Esophagus squamous epithelium (tissue), 5 donors: ENCODE data around the gene TTBK2. TPM values are rescaled to one million over a fixed set of nuclear protein-coding genes. Genes with fewer than 3 reads are reported as not detected.
A peak's percentile ranks its signal among the peaks of the same experiment; 100 is the strongest.

Source experiments
- DNase-seq: peaks from one replicate; lab custom pipeline; 2025; lab: John Stamatoyannopoulos, UW
- H3K27ac ChIP-seq, 4 donors: fragments of 200-600 bp; sonication (generic); one replicate each; pipeline ENCODE4 v1.5.1; 2016 to 2019; ENCODE audit warnings: mild to moderate bottlenecking in 1 of 4
- H3K27me3 ChIP-seq, 4 donors: fragments of 200-600 bp; sonication (generic); 1 replicate in 3 of 4; 2 replicates in 1 of 4; pipeline versions ENCODE4 v1.5.1 to v1.6.0; 2017 to 2021; ENCODE audit warnings: antibody characterized with exemption in 1 of 4
- H3K36me3 ChIP-seq, 3 donors: fragments of 200-600 bp; sonication (generic); one replicate each; pipeline ENCODE4 v1.5.1; 2016 to 2019
- H3K4me1 ChIP-seq, 3 donors: fragments of 200-600 bp; sonication (generic); one replicate each; pipeline ENCODE4 v1.5.1; 2017 to 2019
- H3K4me3 ChIP-seq, 4 donors: fragments of 200-600 bp; sonication (generic); 1 replicate in 3 of 4; 2 replicates in 1 of 4; pipeline ENCODE4 v1.5.1; 2016 to 2019; ENCODE audit warnings: mild to moderate bottlenecking in 2 of 4, moderate library complexity in 1 of 4
- H3K9me3 ChIP-seq, 3 donors: fragments of 200-600 bp; sonication (generic); one replicate each; pipeline ENCODE4 v1.5.1; 2016 to 2019
- CTCF ChIP-seq, 6 experiments: fragments of 450-650 bp in 4 of 6; fragments of 200-600 bp in 2 of 6; sonication (generic) in 2 of 6; IDR thresholded peaks; one replicate each; pipeline ENCODE4 v1.5.1; 2016 to 2019; ENCODE audit warnings: antibody characterized with exemption in 6 of 6, mild to moderate bottlenecking in 4 of 6, moderate library complexity in 4 of 6
- POLR2A ChIP-seq, 4 donors: fragments of 450-650 bp; IDR thresholded peaks; one replicate each; pipeline ENCODE4 v1.6.1; 2017; ENCODE audit warnings: antibody characterized with exemption in 4 of 4, mild to moderate bottlenecking in 4 of 4, moderate library complexity in 3 of 4
- WGBS, 2 donors: methylation state at CpG; one replicate each; pipeline ENCODE4 v1.1.5; 2018; 5-methylcytosine and 5-hydroxymethylcytosine counted together
- intact Hi-C: fragments of 100-400 bp; cut with DNase I; formaldehyde crosslinking; loops from one replicate; pipeline ENCODE4 v1.15.0; 2022
- total RNA-seq, 4 donors: library from RNA; depleted of rRNA; stranded (reverse); fragments of >200 nt; gene quantifications; one replicate each; pipeline ENCODE4 v1.1.0, GENCODE V29; 2016
- donor health status: DM: yes; HTN: yes; CAD: no.

The TTBK2 gene
- total RNA-seq, 4 donors from 2014 or later: 5.8 to 11.8 (median 6.8) TPM

- H3K27ac ChIP-seq: peak overlapping the region in 2 of 4 donors; percentile 50 to 59
- 53 to 72% methylated on average over 5 of the region's 5 CpGs for WGBS, 2 donors
- H3K9me3 ChIP-seq: peaks cover 0 to 18% (median 15%) of the 10 kb centered on the region in 3 donors
- peaks cover 0 to 19% (median 6%) of the 10 kb centered on the region in 3 donors for H3K4me1 ChIP-seq
- H3K36me3 ChIP-seq: peaks cover 0 to 17% (median 0%) of the 10 kb centered on the region in 3 donors
- H3K27me3 ChIP-seq: no peaks in the 10 kb centered on the region
- DNase-seq: no peak
- intact Hi-C loops: no loop called here
- no peak overlapping the region for H3K4me3 ChIP-seq
- TF ChIP-seq POLR2A (IDR thresholded peaks at IDR 0.05): no peak
- TF ChIP-seq CTCF (IDR thresholded peaks at IDR 0.05): no peak
Measured at GRCh38 chr15:42845581-42845980, 75.0 kb downstream of the TTBK2 start.

- no peak for DNase-seq
- Histone ChIP-seq H3K4me3 (no peak overlapping the region), H3K4me1 (peaks cover 0 to 19% (median 6%) of the 10 kb centered on the region in 3 donors), H3K36me3 (peaks cover 0 to 16% (median 0%) of the 10 kb centered on the region in 3 donors), H3K27me3 (no peaks in the 10 kb centered on the region), H3K9me3 (peaks cover 0 to 18% (median 15%) of the 10 kb centered on the region in 3 donors), H3K27ac (no peak overlapping the region)
- TF ChIP-seq POLR2A (IDR thresholded peaks at IDR 0.05) (no peak), CTCF (IDR thresholded peaks at IDR 0.05) (no peak)
- intact Hi-C loops: no loop called here
- 94 to 95% methylated on average over 3 to 4 of the region's 4 CpGs for WGBS, 2 donors
Measured at GRCh38 chr15:42843699-42844098, 76.9 kb downstream of the TTBK2 start.

- H3K9me3 ChIP-seq: no peaks in the 10 kb centered on the region
- H3K36me3 ChIP-seq: peaks cover 0 to 29% (median 0%) of the 10 kb centered on the region in 3 donors
- no peak for TF ChIP-seq POLR2A (IDR thresholded peaks at IDR 0.05)
- TF ChIP-seq CTCF (IDR thresholded peaks at IDR 0.05): no peak
- no peaks in the 10 kb centered on the region for H3K27me3 ChIP-seq
- H3K4me1 ChIP-seq: peaks cover 0 to 8% (median 0%) of the 10 kb centered on the region in 3 donors
- H3K4me3 ChIP-seq: no peak overlapping the region
- WGBS, 2 donors: 93 to 94% methylated on average over 1 of the region's 1 CpG
- intact Hi-C loops: no loop called here
- no peak for DNase-seq
- H3K27ac ChIP-seq: no peak overlapping the region
Measured at GRCh38 chr15:42836251-42836650, 84.3 kb downstream of the TTBK2 start.

GRCh38 chr15:42832576-42832975 is 88.0 kb downstream of the TTBK2 start:
- intact Hi-C loops: no loop called here
- WGBS, 2 donors: 45 to 67% methylated on average over 5 of the region's 5 CpGs
- no peaks in the 10 kb centered on the region for H3K27me3 ChIP-seq
- no peak for TF ChIP-seq CTCF (IDR thresholded peaks at IDR 0.05)
- peaks cover 0 to 13% (median 0%) of the 10 kb centered on the region in 3 donors for H3K36me3 ChIP-seq
- H3K9me3 ChIP-seq: no peaks in the 10 kb centered on the region
- H3K27ac ChIP-seq: no peak overlapping the region
- no peak for DNase-seq
- no peak overlapping the region for H3K4me3 ChIP-seq
- peaks cover 0 to 8% (median 0%) of the 10 kb centered on the region in 3 donors for H3K4me1 ChIP-seq

- peaks cover 0 to 20% (median 0%) of the 10 kb centered on the region in 3 donors for H3K36me3 ChIP-seq
- DNase-seq: no peak
- no peaks in the 10 kb centered on the region for H3K27me3 ChIP-seq
- H3K4me1 ChIP-seq: peaks cover 0 to 8% (median 0%) of the 10 kb centered on the region in 3 donors
- no peak for TF ChIP-seq CTCF (IDR thresholded peaks at IDR 0.05)
- TF ChIP-seq POLR2A (IDR thresholded peaks at IDR 0.05): no peak
- intact Hi-C loops: no loop called here
- peak overlapping the region in 2 of 4 donors; percentile 26 to 32 for H3K27ac ChIP-seq
- no peaks in the 10 kb centered on the region for H3K9me3 ChIP-seq
- WGBS, 2 donors: 53 to 67% methylated on average over 4 of the region's 4 CpGs
- no peak overlapping the region for H3K4me3 ChIP-seq
Measured at GRCh38 chr15:42826251-42826890, 94.2 kb downstream of the TTBK2 start.
